Tibial artery (tissue), 4 donors: ENCODE data around the gene RBM33.

Experiments used
- DNase-seq, 2 donors: peaks; one replicate each; pipeline ENCODE4 v3.0.0-alpha.2; 2019
- H3K27ac ChIP-seq, 2 donors: fragments of 200-600 bp; sonication (generic) in 1 of 2; 1 replicate in 1 of 2; 2 replicates in 1 of 2; pipeline ENCODE4 v1.5.1; 2018 to 2019; ENCODE audit warnings: mild to moderate bottlenecking in 1 of 2
- H3K27me3 ChIP-seq, 2 donors: fragments of 200-600 bp; sonication (generic) in 1 of 2; one replicate each; pipeline versions ENCODE4 v1.5.1 to v1.6.0; 2016 to 2019
- H3K36me3 ChIP-seq, 3 donors: fragments of 200-600 bp; sonication (generic) in 2 of 3; one replicate each; pipeline ENCODE4 v1.5.1; 2016 to 2019; ENCODE audit warnings: mild to moderate bottlenecking in 2 of 3
- H3K4me1 ChIP-seq, 4 donors: fragments of 200-600 bp; sonication (generic) in 2 of 4; 1 replicate in 3 of 4; 2 replicates in 1 of 4; pipeline ENCODE4 v1.5.1; 2016 to 2019
- H3K4me3 ChIP-seq, 2 donors: fragments of 200-600 bp; sonication (generic) in 1 of 2; 1 replicate in 1 of 2; 2 replicates in 1 of 2; pipeline ENCODE4 v1.5.1; 2018 to 2019; ENCODE audit warnings: mild to moderate bottlenecking in 2 of 2
- H3K9me3 ChIP-seq, 3 donors: fragments of 200-600 bp; sonication (generic) in 1 of 3; one replicate each; pipeline ENCODE4 v1.5.1; 2016 to 2019
- intact Hi-C: fragments of 100-400 bp; cut with DNase I; formaldehyde crosslinking; loops from one replicate; pipeline ENCODE4 v1.15.0; 2023; ENCODE audit warnings: low total_unique reads
- TF ChIP-seq, protein P1 (sequence below), 2 experiments: fragments of 200-600 bp in 1 of 2; fragments of 450-650 bp in 1 of 2; IDR thresholded peaks; one replicate each; pipeline ENCODE4 v1.5.1; 2017 to 2019; ENCODE audit warnings: antibody characterized with exemption in 2 of 2, mild to moderate bottlenecking in 1 of 2, moderate library complexity in 1 of 2

Gene RBM33

DNA sequence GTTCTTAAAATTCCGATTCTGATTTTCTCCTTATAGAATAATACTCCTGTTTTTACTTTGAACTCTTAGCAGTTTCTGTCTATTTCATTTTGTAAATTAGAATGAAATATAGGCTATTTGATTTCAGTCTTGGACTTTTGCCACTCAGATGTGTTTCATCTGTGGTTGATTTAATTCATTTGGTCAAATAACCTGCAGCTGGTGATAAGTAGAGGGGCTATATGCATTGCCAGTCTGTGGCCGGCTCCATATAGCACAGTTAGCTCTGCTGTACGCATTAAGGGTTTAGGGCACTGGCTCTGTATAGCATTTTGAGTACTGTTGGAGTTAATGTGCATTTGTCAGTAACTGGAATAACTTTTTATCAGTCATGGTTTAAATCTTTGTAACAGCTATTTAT lies 35.7 kb downstream of the RBM33 start:
- no peaks in the 10 kb centered on the region for H3K27me3 ChIP-seq
- intact Hi-C loops: no loop called here

DNA sequence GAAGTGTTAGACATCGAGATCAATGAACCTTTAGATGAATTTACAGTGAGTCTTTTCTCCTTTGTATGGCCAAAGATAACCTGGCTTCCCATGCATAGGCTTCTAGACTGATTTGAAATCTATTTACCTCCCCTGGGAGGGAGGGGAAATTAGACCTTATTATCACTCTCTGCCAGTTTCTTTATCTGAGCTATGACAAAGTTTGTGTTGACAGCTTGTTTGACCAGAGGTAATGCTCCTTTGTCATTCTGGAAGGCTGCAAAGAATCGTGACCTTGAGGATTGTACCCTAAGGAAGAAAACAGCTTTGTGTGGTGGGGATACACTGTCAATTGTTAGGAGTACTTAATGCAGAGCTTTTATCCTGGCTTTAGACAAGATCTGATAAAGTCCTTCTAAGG lies 36.4 kb downstream of the RBM33 start:
- no peaks in the 10 kb centered on the region for H3K27me3 ChIP-seq
- peaks cover 7 to 42% (median 35%) of the 10 kb centered on the region in 3 donors for H3K36me3 ChIP-seq
- no peak overlapping the region for H3K27ac ChIP-seq
- intact Hi-C loops: no loop called here
- TF ChIP-seq, protein P1, sequence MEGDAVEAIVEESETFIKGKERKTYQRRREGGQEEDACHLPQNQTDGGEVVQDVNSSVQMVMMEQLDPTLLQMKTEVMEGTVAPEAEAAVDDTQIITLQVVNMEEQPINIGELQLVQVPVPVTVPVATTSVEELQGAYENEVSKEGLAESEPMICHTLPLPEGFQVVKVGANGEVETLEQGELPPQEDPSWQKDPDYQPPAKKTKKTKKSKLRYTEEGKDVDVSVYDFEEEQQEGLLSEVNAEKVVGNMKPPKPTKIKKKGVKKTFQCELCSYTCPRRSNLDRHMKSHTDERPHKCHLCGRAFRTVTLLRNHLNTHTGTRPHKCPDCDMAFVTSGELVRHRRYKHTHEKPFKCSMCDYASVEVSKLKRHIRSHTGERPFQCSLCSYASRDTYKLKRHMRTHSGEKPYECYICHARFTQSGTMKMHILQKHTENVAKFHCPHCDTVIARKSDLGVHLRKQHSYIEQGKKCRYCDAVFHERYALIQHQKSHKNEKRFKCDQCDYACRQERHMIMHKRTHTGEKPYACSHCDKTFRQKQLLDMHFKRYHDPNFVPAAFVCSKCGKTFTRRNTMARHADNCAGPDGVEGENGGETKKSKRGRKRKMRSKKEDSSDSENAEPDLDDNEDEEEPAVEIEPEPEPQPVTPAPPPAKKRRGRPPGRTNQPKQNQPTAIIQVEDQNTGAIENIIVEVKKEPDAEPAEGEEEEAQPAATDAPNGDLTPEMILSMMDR (IDR thresholded peaks at IDR 0.05): no peak
- peaks cover 0 to 14% (median 0%) of the 10 kb centered on the region in 4 donors for H3K4me1 ChIP-seq
- DNase-seq: no peak
- no peak overlapping the region for H3K4me3 ChIP-seq
- no peaks in the 10 kb centered on the region for H3K9me3 ChIP-seq

More for the DNA sequence above, 35.7 kb downstream of the RBM33 start:
- no peak for DNase-seq
- H3K4me1 ChIP-seq: peaks cover 0 to 15% (median 0%) of the 10 kb centered on the region in 4 donors
- TF ChIP-seq, protein P1 (IDR thresholded peaks at IDR 0.05): no peak
- H3K36me3 ChIP-seq: peaks cover 7 to 39% (median 38%) of the 10 kb centered on the region in 3 donors
- no peak overlapping the region for H3K27ac ChIP-seq
- H3K9me3 ChIP-seq: no peaks in the 10 kb centered on the region
- H3K4me3 ChIP-seq: no peak overlapping the region

DNA sequence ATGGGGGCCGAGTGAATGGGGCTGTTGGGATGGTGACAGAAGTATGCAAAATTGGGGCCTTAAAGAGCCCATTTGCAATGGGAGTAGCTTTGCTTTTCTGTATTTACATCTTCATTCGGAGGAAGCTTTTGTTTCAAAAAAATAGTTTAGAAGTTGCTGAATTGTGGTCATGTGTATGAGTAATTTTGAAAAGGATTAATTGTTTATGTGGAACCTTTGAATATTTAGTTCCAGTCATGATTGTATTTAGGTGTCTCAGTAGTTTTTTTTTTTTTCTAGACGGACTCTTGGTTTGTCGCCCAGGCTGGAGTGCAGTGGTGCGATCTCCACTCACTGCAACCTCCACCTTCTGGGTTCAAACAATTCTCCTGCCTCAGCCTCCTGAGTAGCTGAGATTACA lies 37.2 kb downstream of the RBM33 start:
- H3K4me3 ChIP-seq: no peak overlapping the region
- no peak for DNase-seq
- peaks cover 10 to 50% (median 40%) of the 10 kb centered on the region in 3 donors for H3K36me3 ChIP-seq
- no peaks in the 10 kb centered on the region for H3K9me3 ChIP-seq
- TF ChIP-seq, protein P1 (IDR thresholded peaks at IDR 0.05): no peak
- peaks cover 0 to 6% (median 0%) of the 10 kb centered on the region in 4 donors for H3K4me1 ChIP-seq
- H3K27me3 ChIP-seq: no peaks in the 10 kb centered on the region
- H3K27ac ChIP-seq: no peak overlapping the region
- intact Hi-C loops: no loop called here

GRCh38 chr7:155682484-155682883 lies 38.0 kb downstream of the RBM33 start:
- TF ChIP-seq, protein P1 (IDR thresholded peaks at IDR 0.05): no peak
- DNase-seq: no peak
- H3K27ac ChIP-seq: no peak overlapping the region
- intact Hi-C loops: no loop called here
- no peaks in the 10 kb centered on the region for H3K9me3 ChIP-seq
- H3K36me3 ChIP-seq: peaks cover 10 to 52% (median 40%) of the 10 kb centered on the region in 3 donors
- H3K4me3 ChIP-seq: no peak overlapping the region
- H3K4me1 ChIP-seq: no peaks in the 10 kb centered on the region
- no peaks in the 10 kb centered on the region for H3K27me3 ChIP-seq

GRCh38 chr7:155683098-155683497 lies 38.6 kb downstream of the RBM33 start:
- Histone ChIP-seq H3K9me3 (no peaks in the 10 kb centered on the region), H3K27me3 (no peaks in the 10 kb centered on the region), H3K4me3 (no peak overlapping the region), H3K27ac (no peak overlapping the region), H3K4me1 (no peaks in the 10 kb centered on the region), H3K36me3 (peaks cover 10 to 52% (median 40%) of the 10 kb centered on the region in 3 donors)
- DNase-seq: no peak
- intact Hi-C loops: no loop called here
- TF ChIP-seq, protein P1 (IDR thresholded peaks at IDR 0.05): no peak

DNA sequence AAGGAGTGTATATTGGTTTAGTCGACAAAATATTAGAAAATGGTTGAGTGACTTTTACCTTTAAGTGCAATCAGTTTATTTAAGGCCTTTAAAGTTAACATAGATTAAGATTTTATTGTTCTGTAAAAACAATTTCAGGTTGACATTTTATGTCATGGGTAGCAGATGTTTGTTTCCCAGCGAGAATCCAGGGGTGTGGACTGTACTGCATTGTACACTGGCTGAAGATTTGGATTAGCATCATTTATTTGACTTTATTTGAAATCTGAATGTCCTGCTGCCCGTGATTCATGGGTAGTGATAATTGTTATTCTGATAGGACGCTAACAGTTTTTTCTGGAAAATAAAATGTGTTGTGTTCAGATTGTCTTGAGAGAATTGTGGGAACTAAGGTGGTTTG lies 39.3 kb downstream of the RBM33 start:
- DNase-seq: no peak
- Histone ChIP-seq H3K27me3 (no peaks in the 10 kb centered on the region), H3K27ac (no peak overlapping the region), H3K9me3 (no peaks in the 10 kb centered on the region), H3K36me3 (peaks cover 6 to 51% (median 38%) of the 10 kb centered on the region in 3 donors), H3K4me3 (no peak overlapping the region), H3K4me1 (no peaks in the 10 kb centered on the region)
- TF ChIP-seq, protein P1 (IDR thresholded peaks at IDR 0.05): no peak
- intact Hi-C loops: no loop called here
